Panc1 (cell line): Measurements from ENCODE around the gene GREB1.

Experiments
- POLR2AphosphoS5 ChIP-seq: IDR thresholded peaks from 2 replicates; pipeline ENCODE4 v1.6.1; 2012; ENCODE audit warnings: mild to moderate bottlenecking, low read depth, low read length, moderate library complexity
- TCF7L2 ChIP-seq: IDR thresholded peaks from 2 replicates; pipeline ENCODE4 v1.6.1; 2011; ENCODE audit warnings: mild to moderate bottlenecking, low read depth, low read length, inconsistent platforms
- TF ChIP-seq, protein P1 (sequence below): fragments of 450-650 bp; IDR thresholded peaks from 2 replicates; pipeline ENCODE4 v1.5.1; 2017; ENCODE audit warnings: mild to moderate bottlenecking
- TF ChIP-seq, protein P2 (sequence below), 2 experiments: IDR thresholded peaks; 2 replicates each; pipeline ENCODE4 v1.6.1; 2011 to 2012; ENCODE audit warnings: low read depth in 2 of 2, control low read depth in 1 of 2, low read length in 1 of 2, mild to moderate bottlenecking in 1 of 2, moderate library complexity in 1 of 2; ENCODE audit not compliant: insufficient read depth in 1 of 2

DNA sequence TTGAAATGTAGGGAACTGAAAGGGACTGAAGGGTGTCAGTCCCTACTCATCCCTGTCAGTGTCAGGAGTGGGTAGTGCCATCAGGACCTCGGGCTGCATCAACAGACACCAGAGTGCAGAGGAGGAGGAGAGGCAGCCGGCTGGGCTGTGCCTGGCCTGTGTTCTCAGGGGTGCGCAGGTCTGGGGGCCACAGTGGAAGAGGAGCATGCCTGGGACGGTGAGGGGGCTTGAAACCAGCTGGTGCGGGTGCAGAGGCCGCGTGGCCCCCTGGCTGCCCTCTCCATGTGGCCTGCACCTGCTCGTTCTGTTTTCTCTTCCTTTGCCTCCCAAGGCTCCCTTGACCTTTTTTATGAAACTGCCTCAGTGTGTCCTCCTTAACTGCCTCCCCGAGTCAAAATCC lies 94.8 kb downstream of the GREB1 start:
- TF ChIP-seq, protein P1, sequence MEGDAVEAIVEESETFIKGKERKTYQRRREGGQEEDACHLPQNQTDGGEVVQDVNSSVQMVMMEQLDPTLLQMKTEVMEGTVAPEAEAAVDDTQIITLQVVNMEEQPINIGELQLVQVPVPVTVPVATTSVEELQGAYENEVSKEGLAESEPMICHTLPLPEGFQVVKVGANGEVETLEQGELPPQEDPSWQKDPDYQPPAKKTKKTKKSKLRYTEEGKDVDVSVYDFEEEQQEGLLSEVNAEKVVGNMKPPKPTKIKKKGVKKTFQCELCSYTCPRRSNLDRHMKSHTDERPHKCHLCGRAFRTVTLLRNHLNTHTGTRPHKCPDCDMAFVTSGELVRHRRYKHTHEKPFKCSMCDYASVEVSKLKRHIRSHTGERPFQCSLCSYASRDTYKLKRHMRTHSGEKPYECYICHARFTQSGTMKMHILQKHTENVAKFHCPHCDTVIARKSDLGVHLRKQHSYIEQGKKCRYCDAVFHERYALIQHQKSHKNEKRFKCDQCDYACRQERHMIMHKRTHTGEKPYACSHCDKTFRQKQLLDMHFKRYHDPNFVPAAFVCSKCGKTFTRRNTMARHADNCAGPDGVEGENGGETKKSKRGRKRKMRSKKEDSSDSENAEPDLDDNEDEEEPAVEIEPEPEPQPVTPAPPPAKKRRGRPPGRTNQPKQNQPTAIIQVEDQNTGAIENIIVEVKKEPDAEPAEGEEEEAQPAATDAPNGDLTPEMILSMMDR, result no peak
- TF ChIP-seq, protein P2, sequence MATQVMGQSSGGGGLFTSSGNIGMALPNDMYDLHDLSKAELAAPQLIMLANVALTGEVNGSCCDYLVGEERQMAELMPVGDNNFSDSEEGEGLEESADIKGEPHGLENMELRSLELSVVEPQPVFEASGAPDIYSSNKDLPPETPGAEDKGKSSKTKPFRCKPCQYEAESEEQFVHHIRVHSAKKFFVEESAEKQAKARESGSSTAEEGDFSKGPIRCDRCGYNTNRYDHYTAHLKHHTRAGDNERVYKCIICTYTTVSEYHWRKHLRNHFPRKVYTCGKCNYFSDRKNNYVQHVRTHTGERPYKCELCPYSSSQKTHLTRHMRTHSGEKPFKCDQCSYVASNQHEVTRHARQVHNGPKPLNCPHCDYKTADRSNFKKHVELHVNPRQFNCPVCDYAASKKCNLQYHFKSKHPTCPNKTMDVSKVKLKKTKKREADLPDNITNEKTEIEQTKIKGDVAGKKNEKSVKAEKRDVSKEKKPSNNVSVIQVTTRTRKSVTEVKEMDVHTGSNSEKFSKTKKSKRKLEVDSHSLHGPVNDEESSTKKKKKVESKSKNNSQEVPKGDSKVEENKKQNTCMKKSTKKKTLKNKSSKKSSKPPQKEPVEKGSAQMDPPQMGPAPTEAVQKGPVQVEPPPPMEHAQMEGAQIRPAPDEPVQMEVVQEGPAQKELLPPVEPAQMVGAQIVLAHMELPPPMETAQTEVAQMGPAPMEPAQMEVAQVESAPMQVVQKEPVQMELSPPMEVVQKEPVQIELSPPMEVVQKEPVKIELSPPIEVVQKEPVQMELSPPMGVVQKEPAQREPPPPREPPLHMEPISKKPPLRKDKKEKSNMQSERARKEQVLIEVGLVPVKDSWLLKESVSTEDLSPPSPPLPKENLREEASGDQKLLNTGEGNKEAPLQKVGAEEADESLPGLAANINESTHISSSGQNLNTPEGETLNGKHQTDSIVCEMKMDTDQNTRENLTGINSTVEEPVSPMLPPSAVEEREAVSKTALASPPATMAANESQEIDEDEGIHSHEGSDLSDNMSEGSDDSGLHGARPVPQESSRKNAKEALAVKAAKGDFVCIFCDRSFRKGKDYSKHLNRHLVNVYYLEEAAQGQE (IDR thresholded peaks at IDR 0.05; ENCODE audit: insufficient read depth in 1 of 2, low read depth in 2 of 2, low read length in 1 of 2), result no peak
- TF ChIP-seq POLR2AphosphoS5 (no peak), TCF7L2 (no peak)
